Fibroblast of villous mesenchyme (primary cell): ENCODE results near the gene SPAG7. TPM values are rescaled to one million over a fixed set of nuclear protein-coding genes. Genes with fewer than 3 reads are reported as not detected.

Source experiments
- DNase-seq: peaks from one replicate; pipeline ENCODE4 v3.0.0-alpha.2; 2010; ENCODE audit warnings: low read depth
- H3K4me3 ChIP-seq: 2 replicates; pipeline ENCODE4 v1.5.1; 2011; ENCODE audit warnings: low read depth, mild to moderate bottlenecking, low read length
- CTCF ChIP-seq: IDR thresholded peaks from 2 replicates; pipeline ENCODE4 v1.5.1; 2012; ENCODE audit warnings: low read depth, mild to moderate bottlenecking, low read length; ENCODE audit not compliant: insufficient read depth
- total RNA-seq: library from RNA; depleted of rRNA; stranded (reverse); fragments of >200 nt; gene quantifications from 2 replicates; pipeline ENCODE4 v1.2.3, GENCODE V29; 2012

The SPAG7 gene
- total RNA-seq, 1 donor = 34.5 TPM

- no peak for TF ChIP-seq CTCF
- DNase-seq = no peak
- H3K4me3 ChIP-seq = no peak overlapping the region
Observed at GRCh38 chr17:4974115-4974670, 6.6 kb upstream of the SPAG7 start.

GRCh38 chr17:4973256-4974114, 5.9 kb upstream of the SPAG7 start:
- no peak overlapping the region for H3K4me3 ChIP-seq
- TF ChIP-seq CTCF = no peak
- DNase-seq = no peak

- no peak for DNase-seq
- H3K4me3 ChIP-seq = no peak overlapping the region
- TF ChIP-seq CTCF = no peak
Observed at GRCh38 chr17:4972752-4973151, 5.1 kb upstream of the SPAG7 start.

- no peak for TF ChIP-seq CTCF
- no peak overlapping the region for H3K4me3 ChIP-seq
- no peak for DNase-seq
Observed at GRCh38 chr17:4972322-4972721, 4.7 kb upstream of the SPAG7 start.

- no peak for TF ChIP-seq CTCF
- H3K4me3 ChIP-seq = no peak overlapping the region
- DNase-seq = no peak
Observed at GRCh38 chr17:4971826-4972225, 4.2 kb upstream of the SPAG7 start.

- no peak for DNase-seq
- TF ChIP-seq CTCF = no peak
- no peak overlapping the region for H3K4me3 ChIP-seq
Observed at GRCh38 chr17:4970273-4970672, 2.7 kb upstream of the SPAG7 start.
